IgD-negative memory B cell (primary cell): Measurements from ENCODE around the gene IKZF2. TPM values are rescaled to one million over a fixed set of nuclear protein-coding genes. Genes with fewer than 3 reads are reported as not detected.
A peak's percentile ranks its signal among the peaks of the same experiment; 100 is the strongest.

Experiments used
- H3K27ac Mint-ChIP-seq, 3 donors: one replicate each; pipeline ENCODE4 v1.8.0; 2020 to 2022; ENCODE audit warnings: mild to moderate bottlenecking in 3 of 3, mixed read lengths in 3 of 3, moderate library complexity in 1 of 3
- H3K27me3 Mint-ChIP-seq: one replicate; pipeline ENCODE4 v1.8.0; 2021; ENCODE audit warnings: mixed read lengths
- H3K36me3 Mint-ChIP-seq: one replicate; pipeline ENCODE4 v1.8.0; 2020; ENCODE audit warnings: mild to moderate bottlenecking, mixed read lengths
- H3K4me1 Mint-ChIP-seq, 3 donors: one replicate each; pipeline ENCODE4 v1.8.0; 2020 to 2022; ENCODE audit warnings: mixed read lengths in 3 of 3, mild to moderate bottlenecking in 1 of 3
- H3K4me3 Mint-ChIP-seq, 4 donors: one replicate each; pipeline ENCODE4 v1.8.0; 2020 to 2022; ENCODE audit warnings: mild to moderate bottlenecking in 4 of 4, mixed read lengths in 4 of 4, moderate library complexity in 3 of 4
- H3K9me3 Mint-ChIP-seq, 3 donors: one replicate each; pipeline ENCODE4 v1.8.0; 2020 to 2021; ENCODE audit warnings: mixed read lengths in 3 of 3, mild to moderate bottlenecking in 1 of 3
- polyA plus RNA-seq: library from polyadenylated mRNA; unstranded; fragments of 300-500 nt; fragmentation: Illumina TruSeq; gene quantifications from one replicate; pipeline ENCODE4 v1.2.3, GENCODE V29; 2021

The IKZF2 gene
- polyA plus RNA-seq, 1 donor from 2014 or later = 0.09 TPM

DNA sequence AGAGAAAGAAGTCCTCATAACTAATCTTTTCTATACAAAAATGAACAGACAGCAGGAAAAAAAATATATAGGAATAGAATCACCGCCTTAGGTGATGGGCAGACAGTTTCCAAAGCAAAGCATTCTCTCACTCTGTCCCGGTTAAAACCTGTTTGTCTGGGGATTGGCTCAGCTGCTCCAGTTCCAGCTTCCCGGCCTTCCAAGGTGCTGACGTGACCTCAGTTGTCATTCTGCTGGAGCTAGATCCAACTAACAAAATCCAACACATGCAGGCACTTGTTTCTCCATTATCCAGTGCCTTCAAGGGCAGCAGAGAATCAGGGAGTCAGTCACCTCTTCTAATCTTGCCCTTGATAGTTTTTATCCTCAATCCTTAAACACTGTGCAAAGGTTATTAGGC, 52.8 kb downstream of the IKZF2 start:
- no peak overlapping the region for H3K27ac Mint-ChIP-seq
- no peaks in the 10 kb centered on the region for H3K9me3 Mint-ChIP-seq
- H3K36me3 Mint-ChIP-seq = no peaks in the 10 kb centered on the region
- H3K27me3 Mint-ChIP-seq = peaks cover 2% of the 10 kb centered on the region
- no peaks in the 10 kb centered on the region for H3K4me1 Mint-ChIP-seq
- H3K4me3 Mint-ChIP-seq = no peak overlapping the region

DNA sequence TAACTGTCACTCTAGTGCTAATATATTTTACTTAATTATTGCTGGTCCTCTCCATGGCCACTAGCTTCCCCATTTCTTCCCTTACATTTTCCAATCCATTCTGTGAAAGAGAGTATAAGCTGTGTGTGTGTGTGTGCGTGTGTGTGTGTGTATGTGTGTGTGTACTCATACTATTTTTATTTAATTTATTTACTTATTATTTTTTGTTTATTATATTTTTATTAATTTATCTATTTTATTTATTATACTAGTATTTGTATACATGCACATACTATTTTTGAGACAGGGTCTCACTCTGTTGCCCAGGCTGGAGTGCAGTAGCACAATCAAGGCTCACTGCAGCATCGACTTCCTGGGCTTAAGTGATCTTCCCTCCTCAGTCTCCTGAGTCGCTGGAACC, 59.6 kb downstream of the IKZF2 start:
- peaks cover 0 to 2% (median 0%) of the 10 kb centered on the region in 3 donors for H3K9me3 Mint-ChIP-seq
- no peak overlapping the region for H3K27ac Mint-ChIP-seq
- H3K36me3 Mint-ChIP-seq = no peaks in the 10 kb centered on the region
- H3K27me3 Mint-ChIP-seq = no peaks in the 10 kb centered on the region
- H3K4me3 Mint-ChIP-seq = no peak overlapping the region
- peaks cover 0 to 2% (median 0%) of the 10 kb centered on the region in 3 donors for H3K4me1 Mint-ChIP-seq

DNA sequence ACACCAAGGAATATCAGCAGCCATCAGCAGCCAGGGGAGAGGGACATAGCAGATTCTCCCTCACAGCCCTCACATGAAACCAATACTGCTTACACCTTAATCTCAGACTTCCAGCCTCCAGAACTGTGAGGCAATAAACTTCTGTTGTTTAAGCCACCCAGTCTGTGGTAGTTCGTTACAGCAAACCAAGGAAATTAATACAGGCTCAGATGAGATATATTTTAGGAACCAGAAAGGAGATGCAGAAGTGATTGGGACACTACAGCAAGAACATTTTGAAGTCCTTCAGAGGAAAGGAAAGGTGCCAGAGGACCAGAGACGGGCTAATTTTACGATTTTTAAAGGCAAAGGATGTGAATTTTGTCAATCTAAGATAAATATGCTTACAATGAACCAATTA, 60.6 kb downstream of the IKZF2 start:
- Mint-ChIP-seq H3K9me3 (peaks cover 0 to 2% (median 0%) of the 10 kb centered on the region in 3 donors), H3K4me1 (peaks cover 0 to 2% (median 0%) of the 10 kb centered on the region in 3 donors), H3K27me3 (no peaks in the 10 kb centered on the region), H3K4me3 (no peak overlapping the region), H3K27ac (no peak overlapping the region), H3K36me3 (no peaks in the 10 kb centered on the region)

GRCh38 chr2:213089438-213089837, 62.0 kb downstream of the IKZF2 start:
- Mint-ChIP-seq H3K27me3 (no peaks in the 10 kb centered on the region), H3K4me3 (no peak overlapping the region), H3K36me3 (no peaks in the 10 kb centered on the region), H3K27ac (peak overlapping the region in 1 of 3 donors; percentile 91), H3K4me1 (peaks cover 0 to 2% (median 0%) of the 10 kb centered on the region in 3 donors), H3K9me3 (peaks cover 0 to 2% (median 0%) of the 10 kb centered on the region in 3 donors)

- no peak overlapping the region for H3K27ac Mint-ChIP-seq
- peaks cover 0 to 2% (median 0%) of the 10 kb centered on the region in 3 donors for H3K4me1 Mint-ChIP-seq
- no peak overlapping the region for H3K4me3 Mint-ChIP-seq
- no peaks in the 10 kb centered on the region for H3K36me3 Mint-ChIP-seq
- no peaks in the 10 kb centered on the region for H3K27me3 Mint-ChIP-seq
- H3K9me3 Mint-ChIP-seq = peaks cover 0 to 2% (median 0%) of the 10 kb centered on the region in 3 donors
These were observed 64.4 kb downstream of the IKZF2 start for GRCh38 chr2:213087040-213087439.

GRCh38 chr2:213086571-213086970, 64.8 kb downstream of the IKZF2 start:
- no peaks in the 10 kb centered on the region for H3K27me3 Mint-ChIP-seq
- H3K9me3 Mint-ChIP-seq = peaks cover 0 to 2% (median 0%) of the 10 kb centered on the region in 3 donors
- H3K4me3 Mint-ChIP-seq = no peak overlapping the region
- H3K36me3 Mint-ChIP-seq = no peaks in the 10 kb centered on the region
- no peak overlapping the region for H3K27ac Mint-ChIP-seq
- H3K4me1 Mint-ChIP-seq = peaks cover 0 to 2% (median 0%) of the 10 kb centered on the region in 3 donors

DNA sequence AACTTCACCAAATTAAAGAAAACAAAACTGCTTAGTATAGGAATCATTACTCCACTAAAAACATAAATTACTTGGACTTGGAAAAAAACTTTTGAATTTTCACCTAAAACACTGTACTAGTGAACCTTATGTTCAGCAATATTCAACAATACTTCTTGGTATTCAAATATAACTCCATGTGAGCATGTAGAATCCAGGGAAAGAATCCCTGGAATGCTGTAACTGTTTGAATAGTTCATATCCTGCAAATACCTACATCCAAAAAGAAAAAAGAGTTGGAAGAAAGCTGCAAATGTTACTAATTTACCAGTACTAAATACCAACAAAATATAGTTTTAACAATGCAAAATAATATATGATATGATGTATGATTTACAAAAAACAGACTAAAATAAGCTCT, 65.4 kb downstream of the IKZF2 start:
- Mint-ChIP-seq H3K9me3 (peaks cover 0 to 2% (median 0%) of the 10 kb centered on the region in 3 donors), H3K36me3 (no peaks in the 10 kb centered on the region), H3K4me3 (no peak overlapping the region), H3K4me1 (peaks cover 0 to 2% (median 0%) of the 10 kb centered on the region in 3 donors), H3K27me3 (no peaks in the 10 kb centered on the region), H3K27ac (no peak overlapping the region)

- Mint-ChIP-seq H3K27me3 (no peaks in the 10 kb centered on the region), H3K27ac (no peak overlapping the region), H3K4me1 (peaks cover 0 to 2% (median 0%) of the 10 kb centered on the region in 3 donors)
These were observed 65.9 kb downstream of the IKZF2 start for GRCh38 chr2:213085538-213085937.

DNA sequence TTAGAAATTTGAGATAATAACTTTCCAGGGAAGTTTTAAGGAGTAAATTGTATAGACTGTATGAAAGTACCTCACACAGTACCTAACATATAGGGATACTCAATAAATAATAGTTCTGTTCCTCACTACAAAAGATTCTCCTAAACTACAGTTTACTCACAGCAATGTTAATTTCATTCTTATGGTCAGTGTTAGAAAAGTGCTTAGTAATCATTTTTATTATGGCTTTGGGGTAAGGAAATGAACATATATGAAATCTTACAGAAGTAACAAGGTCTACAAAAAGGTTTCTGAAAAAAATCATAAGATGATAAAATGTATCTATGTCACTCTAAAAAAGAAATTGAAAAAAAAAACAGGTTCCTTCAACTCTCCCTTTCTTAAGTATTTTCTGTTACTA, 67.2 kb downstream of the IKZF2 start:
- H3K4me1 Mint-ChIP-seq = peaks cover 0 to 2% (median 0%) of the 10 kb centered on the region in 3 donors
- no peak overlapping the region for H3K27ac Mint-ChIP-seq
- no peaks in the 10 kb centered on the region for H3K36me3 Mint-ChIP-seq
- peaks cover 0 to 3% (median 0%) of the 10 kb centered on the region in 3 donors for H3K9me3 Mint-ChIP-seq
- H3K27me3 Mint-ChIP-seq = peaks cover 3% of the 10 kb centered on the region
- H3K4me3 Mint-ChIP-seq = no peak overlapping the region

More at GRCh38 chr2:213085538-213085937, 65.9 kb downstream of the IKZF2 start:
- Mint-ChIP-seq H3K4me3 (no peak overlapping the region), H3K36me3 (no peaks in the 10 kb centered on the region), H3K9me3 (peaks cover 0 to 2% (median 0%) of the 10 kb centered on the region in 3 donors)

DNA sequence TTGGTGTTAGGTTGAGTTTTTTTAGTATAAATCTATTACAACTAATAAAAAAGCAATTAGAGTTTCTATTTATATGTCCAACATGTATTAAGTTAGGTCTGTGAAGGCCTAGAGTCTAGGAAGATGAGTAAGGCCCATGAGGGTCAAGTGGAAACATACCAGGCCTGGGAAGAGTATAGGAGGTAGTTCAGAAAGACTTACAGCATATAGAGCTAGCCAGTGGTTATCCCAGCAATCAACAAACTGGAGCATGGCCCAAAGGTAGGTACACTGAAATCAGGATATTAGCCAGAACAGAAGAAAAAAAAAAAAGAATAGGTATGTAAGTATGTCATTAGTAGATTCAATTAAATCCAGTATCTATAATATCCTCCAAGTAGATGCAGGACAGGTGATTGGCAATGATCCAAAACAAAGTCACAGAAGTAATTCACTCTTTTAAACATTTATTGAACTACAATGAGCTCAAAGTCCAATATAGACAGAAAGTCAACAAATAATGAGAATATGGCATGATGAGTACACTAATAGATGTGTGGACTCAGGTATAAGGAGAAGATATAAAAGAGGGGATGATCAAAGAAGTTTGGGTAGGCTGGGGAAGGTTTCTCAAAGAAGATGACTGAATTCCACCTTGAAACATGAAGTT, 70.3 kb downstream of the IKZF2 start:
- Mint-ChIP-seq H3K36me3 (peaks cover 5% of the 10 kb centered on the region), H3K9me3 (peaks cover 0 to 2% (median 0%) of the 10 kb centered on the region in 3 donors), H3K27ac (peak overlapping the region in 1 of 3 donors; percentile 48), H3K4me1 (no peaks in the 10 kb centered on the region), H3K4me3 (no peak overlapping the region), H3K27me3 (peaks cover 3% of the 10 kb centered on the region)

- Mint-ChIP-seq H3K4me1 (no peaks in the 10 kb centered on the region), H3K36me3 (peaks cover 5% of the 10 kb centered on the region), H3K27me3 (peaks cover 3% of the 10 kb centered on the region), H3K27ac (no peak overlapping the region), H3K4me3 (no peak overlapping the region), H3K9me3 (peaks cover 0 to 2% (median 0%) of the 10 kb centered on the region in 3 donors)
These were observed 71.7 kb downstream of the IKZF2 start for GRCh38 chr2:213079756-213080155.

- Mint-ChIP-seq H3K27ac (no peak overlapping the region), H3K27me3 (peaks cover 3% of the 10 kb centered on the region), H3K4me3 (no peak overlapping the region), H3K9me3 (peaks cover 0 to 2% (median 0%) of the 10 kb centered on the region in 3 donors), H3K4me1 (no peaks in the 10 kb centered on the region), H3K36me3 (peaks cover 5% of the 10 kb centered on the region)
These were observed 72.7 kb downstream of the IKZF2 start for GRCh38 chr2:213078686-213079085.

DNA sequence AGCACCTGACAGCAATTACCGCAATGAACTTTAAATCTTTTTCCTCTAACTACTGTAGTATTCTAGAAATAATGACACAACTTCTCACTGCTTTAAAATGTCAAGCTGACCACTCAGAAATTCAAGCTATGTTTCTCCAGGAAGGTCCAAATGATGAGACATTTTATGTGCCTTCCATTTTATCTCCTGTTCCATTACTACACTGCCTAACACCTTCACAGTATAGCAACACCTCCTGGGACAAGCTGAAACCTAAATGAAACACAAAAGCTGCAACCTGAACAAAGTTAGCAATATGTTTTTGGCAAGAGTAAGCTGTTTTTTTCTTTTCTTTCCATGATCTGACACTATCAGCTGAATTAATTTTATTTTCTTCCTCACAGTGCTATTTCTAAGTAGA, 81.9 kb downstream of the IKZF2 start:
- Mint-ChIP-seq H3K9me3 (no peaks in the 10 kb centered on the region), H3K4me3 (no peak overlapping the region), H3K27me3 (no peaks in the 10 kb centered on the region), H3K27ac (no peak overlapping the region), H3K4me1 (peaks cover 0 to 3% (median 0%) of the 10 kb centered on the region in 3 donors), H3K36me3 (no peaks in the 10 kb centered on the region)

DNA sequence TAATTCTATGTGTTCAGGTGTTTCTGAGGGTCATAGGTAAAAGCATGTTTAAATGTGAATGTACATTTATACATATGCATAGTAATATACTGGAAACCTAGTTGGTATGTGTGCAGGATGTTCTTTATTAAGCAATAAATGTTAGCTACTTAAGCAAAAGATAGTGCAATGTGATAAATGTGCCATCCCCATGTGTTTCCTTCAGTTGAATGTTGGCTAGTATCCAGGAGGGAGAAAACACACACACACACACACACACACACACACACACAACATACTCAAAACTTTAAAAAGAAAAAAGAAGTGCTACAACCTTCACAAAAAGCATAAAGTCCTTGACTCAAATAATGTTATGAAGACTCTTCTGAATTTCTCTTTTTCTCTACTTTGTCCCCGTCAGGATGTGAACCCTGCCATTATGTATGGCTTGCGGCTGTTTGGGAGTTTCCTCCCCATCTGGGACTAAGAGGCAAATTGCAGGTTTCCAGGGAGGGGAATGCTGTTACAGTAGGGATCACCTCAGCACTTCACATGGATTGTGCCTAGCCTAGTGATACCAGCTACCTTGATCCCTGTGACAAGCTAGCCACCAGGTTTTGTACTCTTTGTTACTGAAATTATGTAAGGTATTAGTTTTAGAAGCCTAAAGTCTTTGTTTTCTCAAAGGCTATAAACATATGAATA, 82.6 kb downstream of the IKZF2 start:
- H3K9me3 Mint-ChIP-seq = no peaks in the 10 kb centered on the region
- H3K36me3 Mint-ChIP-seq = no peaks in the 10 kb centered on the region
- H3K4me3 Mint-ChIP-seq = no peak overlapping the region
- peaks cover 0 to 5% (median 0%) of the 10 kb centered on the region in 3 donors for H3K4me1 Mint-ChIP-seq
- H3K27ac Mint-ChIP-seq = no peak overlapping the region
- no peaks in the 10 kb centered on the region for H3K27me3 Mint-ChIP-seq

DNA sequence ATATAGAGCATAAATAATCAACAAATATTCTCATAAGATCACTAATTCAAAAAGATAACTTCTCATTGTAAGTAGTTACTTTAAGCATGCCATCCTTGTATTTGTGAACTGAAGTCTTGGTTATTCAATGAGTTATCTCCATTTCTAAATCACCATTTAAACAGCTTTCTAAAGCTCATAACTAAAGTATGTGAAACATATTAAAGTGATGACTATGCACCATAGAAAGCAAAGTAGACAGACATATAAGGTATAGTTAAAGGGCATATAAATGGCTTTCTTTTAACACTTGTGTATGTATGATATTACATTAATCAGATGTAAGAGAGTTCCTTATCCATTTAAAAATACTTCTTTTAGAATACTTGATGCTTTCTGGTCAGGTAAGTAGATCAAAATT, 83.5 kb downstream of the IKZF2 start:
- H3K4me1 Mint-ChIP-seq = peaks cover 0 to 5% (median 0%) of the 10 kb centered on the region in 3 donors

DNA sequence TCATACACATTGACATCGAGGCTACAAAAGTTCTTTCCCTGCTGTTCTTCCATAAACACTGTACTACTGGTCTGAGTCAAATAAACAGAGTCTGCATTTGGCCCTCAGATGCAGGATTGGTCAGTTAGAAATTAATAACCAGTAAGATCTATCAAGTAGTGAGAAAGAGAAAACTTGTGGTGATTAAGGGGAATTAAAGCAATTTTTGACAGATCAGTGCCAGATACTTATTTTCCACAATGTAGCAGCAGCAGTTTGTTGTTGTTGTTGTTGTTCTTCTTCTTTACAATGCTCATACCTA, 85.0 kb downstream of the IKZF2 start:
- H3K27ac Mint-ChIP-seq = no peak overlapping the region
- no peak overlapping the region for H3K4me3 Mint-ChIP-seq
- peaks cover 0 to 5% (median 0%) of the 10 kb centered on the region in 3 donors for H3K4me1 Mint-ChIP-seq
- H3K27me3 Mint-ChIP-seq = no peaks in the 10 kb centered on the region
- H3K36me3 Mint-ChIP-seq = no peaks in the 10 kb centered on the region
- no peaks in the 10 kb centered on the region for H3K9me3 Mint-ChIP-seq

More for the DNA sequence above, 83.5 kb downstream of the IKZF2 start:
- Mint-ChIP-seq H3K27ac (no peak overlapping the region), H3K27me3 (no peaks in the 10 kb centered on the region), H3K9me3 (no peaks in the 10 kb centered on the region), H3K36me3 (no peaks in the 10 kb centered on the region), H3K4me3 (no peak overlapping the region)
